MM.1S (cell line): ENCODE results near the gene PRKCB.

Experiments used
- DNase-seq: peaks from one replicate; pipeline ENCODE4 v3.0.0-alpha.2; 2015
- H2AFZ ChIP-seq: fragments of 300-600 bp; sonication (generic); 2 replicates; pipeline ENCODE4 v1.6.0; 2016; ENCODE audit warnings: antibody characterized with exemption, low read length
- H3F3A ChIP-seq: fragments of 300-600 bp; sonication (generic); 2 replicates; pipeline ENCODE4 v1.6.1; 2016; ENCODE audit warnings: mild to moderate bottlenecking, antibody characterized with exemption, low read length, moderate library complexity, mixed read lengths; ENCODE audit not compliant: insufficient read depth
- H3K27ac ChIP-seq: fragments of 300-600 bp; sonication (generic); 2 replicates; pipeline ENCODE4 v1.5.1; 2016; ENCODE audit warnings: mild to moderate bottlenecking, low read length
- H3K27me3 ChIP-seq: fragments of 300-600 bp; sonication (generic); replicated peaks from 2 replicates; pipeline ENCODE4 v1.6.0; 2016; ENCODE audit warnings: low read length; ENCODE audit not compliant: insufficient read depth
- H3K36me3 ChIP-seq: fragments of 300-600 bp; sonication (generic); replicated peaks from 2 replicates; pipeline ENCODE4 v1.6.1; 2016; ENCODE audit warnings: mild to moderate bottlenecking, low read length, mixed read lengths; ENCODE audit not compliant: insufficient read depth
- H3K4me1 ChIP-seq: fragments of 300-600 bp; sonication (generic); 2 replicates; pipeline ENCODE4 v1.6.1; 2016; ENCODE audit warnings: low read length, mixed read lengths
- H3K4me2 ChIP-seq: fragments of 300-600 bp; sonication (generic); 2 replicates; pipeline ENCODE4 v1.6.0; 2016; ENCODE audit warnings: low read depth, low read length
- H3K4me3 ChIP-seq: fragments of 300-600 bp; sonication (generic); 2 replicates; pipeline ENCODE4 v1.5.1; 2016; ENCODE audit warnings: low read length, mixed read lengths
- H3K79me2 ChIP-seq: fragments of 300-600 bp; sonication (generic); 2 replicates; pipeline ENCODE4 v1.6.1; 2016; ENCODE audit warnings: mixed run types, low read length, mixed read lengths
- H3K9ac ChIP-seq: fragments of 300-600 bp; sonication (generic); 2 replicates; pipeline ENCODE4 v1.6.1; 2016; ENCODE audit warnings: low read length, mixed read lengths
- H3K9me2 ChIP-seq: fragments of 300-600 bp; sonication (generic); replicated peaks from 2 replicates; pipeline ENCODE4 v1.6.1; 2016; ENCODE audit warnings: mild to moderate bottlenecking, low read length, mixed read lengths; ENCODE audit not compliant: insufficient read depth
- H3K9me3 ChIP-seq: fragments of 300-600 bp; sonication (generic); replicated peaks from 2 replicates; pipeline ENCODE4 v1.6.1; 2016; ENCODE audit warnings: mild to moderate bottlenecking, low read length, mixed read lengths; ENCODE audit not compliant: insufficient read depth
- H4K20me1 ChIP-seq: fragments of 300-600 bp; sonication (generic); 2 replicates; pipeline ENCODE4 v1.6.1; 2016; ENCODE audit warnings: mild to moderate bottlenecking, low read length, moderate library complexity, mixed read lengths; ENCODE audit not compliant: insufficient read depth
- EZH2 ChIP-seq: fragments of 300-600 bp; sonication (generic); optimal IDR thresholded peaks from 2 replicates; pipeline ENCODE3; 2017; ENCODE audit warnings: low read depth, mild to moderate bottlenecking, antibody characterized with exemption, low read length, mixed read lengths
- EZH2phosphoT487 ChIP-seq: fragments of 300-600 bp; sonication (generic); IDR thresholded peaks from 2 replicates; pipeline ENCODE4 v1.6.1; 2018; ENCODE audit warnings: antibody characterized with exemption, low read length
- TF ChIP-seq, protein P1 (sequence below): fragments of 300-600 bp; sonication (generic); IDR thresholded peaks from 2 replicates; pipeline ENCODE4 v1.5.1; 2016; ENCODE audit warnings: antibody characterized with exemption, low read length, mixed read lengths

PRKCB gene

DNA sequence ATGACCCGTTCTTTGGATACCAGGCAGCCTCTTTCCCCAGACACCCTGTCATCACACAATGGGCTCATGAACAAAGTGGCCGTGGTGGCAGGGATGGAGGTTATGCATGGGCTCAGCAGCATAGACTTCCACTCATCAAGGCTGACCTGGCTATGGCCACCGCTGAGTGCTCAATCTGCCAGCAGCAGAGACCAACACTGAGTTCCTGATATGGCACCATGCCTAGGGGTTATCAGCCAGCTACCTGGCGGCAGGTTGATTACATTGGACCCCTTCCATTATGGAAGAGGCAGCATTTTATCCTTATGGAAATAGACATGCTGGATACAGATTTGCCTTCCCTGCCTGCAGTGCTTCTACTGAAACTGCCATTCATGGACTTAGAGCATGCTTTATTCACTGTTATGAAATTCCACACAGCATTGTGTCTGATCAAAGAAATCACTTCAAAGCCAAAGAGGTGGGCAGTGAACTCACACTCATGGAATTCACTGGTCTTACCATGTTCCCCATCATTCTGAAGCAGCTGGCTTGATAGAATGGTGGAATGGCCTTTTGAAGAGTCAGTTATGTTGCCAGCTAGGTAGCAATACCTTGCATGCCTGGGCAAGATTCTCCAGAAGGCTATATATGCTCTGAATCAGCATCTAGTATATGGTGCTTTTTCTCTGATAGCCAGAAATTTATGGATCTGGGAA lies 160.6 kb downstream of the PRKCB start:
- H3K79me2 ChIP-seq, result no peaks in the 10 kb centered on the region
- no peaks in the 10 kb centered on the region for H3K4me1 ChIP-seq
- no peak overlapping the region for H2AFZ ChIP-seq
- H3F3A ChIP-seq, result no peaks in the 10 kb centered on the region
- no peaks in the 10 kb centered on the region for H3K27me3 ChIP-seq
- H3K9me3 ChIP-seq, result no peaks in the 10 kb centered on the region
- no peak for TF ChIP-seq EZH2
- no peak for TF ChIP-seq EZH2phosphoT487
- H3K9me2 ChIP-seq, result no peaks in the 10 kb centered on the region
- no peaks in the 10 kb centered on the region for H3K36me3 ChIP-seq
- no peaks in the 10 kb centered on the region for H4K20me1 ChIP-seq
- no peak overlapping the region for H3K9ac ChIP-seq
- no peak for DNase-seq
- no peak overlapping the region for H3K4me2 ChIP-seq
- no peak overlapping the region for H3K27ac ChIP-seq
- H3K4me3 ChIP-seq, result no peak overlapping the region

DNA sequence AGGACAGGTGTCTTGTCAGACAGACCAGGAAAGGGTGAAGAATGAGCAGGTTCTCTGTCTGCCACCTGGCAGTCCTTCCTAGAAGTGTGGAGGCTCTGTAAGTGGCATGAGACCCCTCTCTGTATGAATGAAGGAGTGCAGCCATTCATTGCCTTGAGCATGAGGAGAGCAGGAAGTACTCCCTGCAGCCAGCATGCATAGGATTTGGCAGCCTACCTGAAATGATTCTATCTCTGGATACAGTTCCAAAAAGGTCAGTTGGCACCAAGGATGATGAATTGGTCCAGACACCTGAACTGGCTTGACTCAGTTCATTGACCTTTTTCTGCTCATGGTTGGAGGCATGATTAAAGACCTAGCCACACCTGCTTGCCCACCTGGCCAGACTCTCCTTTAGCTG lies 163.0 kb downstream of the PRKCB start:
- no peak overlapping the region for H3K9ac ChIP-seq
- no peaks in the 10 kb centered on the region for H3K27me3 ChIP-seq
- no peaks in the 10 kb centered on the region for H4K20me1 ChIP-seq
- H3K4me2 ChIP-seq, result no peak overlapping the region
- no peaks in the 10 kb centered on the region for H3F3A ChIP-seq
- TF ChIP-seq, protein P1, sequence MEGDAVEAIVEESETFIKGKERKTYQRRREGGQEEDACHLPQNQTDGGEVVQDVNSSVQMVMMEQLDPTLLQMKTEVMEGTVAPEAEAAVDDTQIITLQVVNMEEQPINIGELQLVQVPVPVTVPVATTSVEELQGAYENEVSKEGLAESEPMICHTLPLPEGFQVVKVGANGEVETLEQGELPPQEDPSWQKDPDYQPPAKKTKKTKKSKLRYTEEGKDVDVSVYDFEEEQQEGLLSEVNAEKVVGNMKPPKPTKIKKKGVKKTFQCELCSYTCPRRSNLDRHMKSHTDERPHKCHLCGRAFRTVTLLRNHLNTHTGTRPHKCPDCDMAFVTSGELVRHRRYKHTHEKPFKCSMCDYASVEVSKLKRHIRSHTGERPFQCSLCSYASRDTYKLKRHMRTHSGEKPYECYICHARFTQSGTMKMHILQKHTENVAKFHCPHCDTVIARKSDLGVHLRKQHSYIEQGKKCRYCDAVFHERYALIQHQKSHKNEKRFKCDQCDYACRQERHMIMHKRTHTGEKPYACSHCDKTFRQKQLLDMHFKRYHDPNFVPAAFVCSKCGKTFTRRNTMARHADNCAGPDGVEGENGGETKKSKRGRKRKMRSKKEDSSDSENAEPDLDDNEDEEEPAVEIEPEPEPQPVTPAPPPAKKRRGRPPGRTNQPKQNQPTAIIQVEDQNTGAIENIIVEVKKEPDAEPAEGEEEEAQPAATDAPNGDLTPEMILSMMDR, result no peak
- TF ChIP-seq EZH2 (no peak), EZH2phosphoT487 (no peak)
- no peaks in the 10 kb centered on the region for H3K9me3 ChIP-seq
- H2AFZ ChIP-seq, result no peak overlapping the region
- no peaks in the 10 kb centered on the region for H3K79me2 ChIP-seq
- DNase-seq, result no peak
- H3K4me3 ChIP-seq, result no peak overlapping the region
- no peaks in the 10 kb centered on the region for H3K4me1 ChIP-seq
- H3K9me2 ChIP-seq, result no peaks in the 10 kb centered on the region
- H3K36me3 ChIP-seq, result no peaks in the 10 kb centered on the region
- no peak overlapping the region for H3K27ac ChIP-seq

DNA sequence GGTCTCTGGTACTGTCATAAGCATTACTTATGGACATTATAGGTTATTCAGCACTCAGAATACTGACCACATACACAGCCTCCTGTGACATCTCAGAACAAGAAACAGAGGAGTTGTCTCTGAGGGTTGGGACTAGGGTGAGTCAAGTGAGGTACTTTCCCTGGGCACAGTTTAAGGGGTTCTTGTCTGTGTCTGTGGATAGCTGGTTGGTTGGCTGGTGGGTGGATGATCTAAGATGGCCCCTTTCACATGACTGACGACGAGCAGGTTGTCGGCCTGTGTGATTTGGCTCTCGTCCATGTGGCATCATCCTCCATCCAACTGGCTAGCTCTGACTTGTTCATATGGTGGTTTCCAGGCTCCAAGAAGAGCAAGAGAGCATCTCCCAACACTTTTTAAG lies 163.9 kb downstream of the PRKCB start:
- DNase-seq, result no peak
- H4K20me1 ChIP-seq, result no peaks in the 10 kb centered on the region
- no peak overlapping the region for H3K4me2 ChIP-seq
- no peaks in the 10 kb centered on the region for H3F3A ChIP-seq
- no peaks in the 10 kb centered on the region for H3K4me1 ChIP-seq
- no peaks in the 10 kb centered on the region for H3K27me3 ChIP-seq
- H3K9ac ChIP-seq, result no peak overlapping the region
- no peaks in the 10 kb centered on the region for H3K9me3 ChIP-seq
- H3K9me2 ChIP-seq, result no peaks in the 10 kb centered on the region
- H3K79me2 ChIP-seq, result no peaks in the 10 kb centered on the region
- H2AFZ ChIP-seq, result no peak overlapping the region
- no peak overlapping the region for H3K27ac ChIP-seq
- H3K4me3 ChIP-seq, result no peak overlapping the region
- H3K36me3 ChIP-seq, result no peaks in the 10 kb centered on the region
- no peak for TF ChIP-seq EZH2
- TF ChIP-seq, protein P1, result no peak
- no peak for TF ChIP-seq EZH2phosphoT487

DNA sequence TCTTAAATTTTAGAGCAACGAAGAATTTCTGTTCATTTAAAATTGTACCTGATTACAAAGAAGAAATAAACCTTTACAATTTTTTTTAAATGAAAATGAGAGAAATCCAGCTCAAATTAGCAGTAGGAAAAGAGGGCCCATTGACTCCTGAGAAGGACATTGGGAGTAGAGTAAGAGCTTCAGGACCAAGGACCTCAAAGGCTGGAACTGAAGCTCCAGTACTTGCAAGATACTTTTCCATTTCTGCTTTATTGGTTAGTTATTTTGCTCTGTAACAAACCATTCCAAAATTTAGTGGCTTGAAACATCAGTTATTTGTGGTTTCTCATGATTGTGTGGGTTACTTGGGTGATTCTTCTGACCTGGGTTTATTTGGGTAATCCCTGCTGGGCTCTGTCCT lies 165.9 kb downstream of the PRKCB start:
- no peak overlapping the region for H3K9ac ChIP-seq
- H3K79me2 ChIP-seq, result no peaks in the 10 kb centered on the region
- H3K9me2 ChIP-seq, result no peaks in the 10 kb centered on the region

More for the DNA sequence above, 165.9 kb downstream of the PRKCB start:
- no peaks in the 10 kb centered on the region for H3K9me3 ChIP-seq
- no peak overlapping the region for H3K4me3 ChIP-seq
- no peaks in the 10 kb centered on the region for H3K4me1 ChIP-seq
- H3K36me3 ChIP-seq, result no peaks in the 10 kb centered on the region
- no peaks in the 10 kb centered on the region for H3F3A ChIP-seq
- DNase-seq, result no peak
- H3K4me2 ChIP-seq, result no peak overlapping the region
- H3K27me3 ChIP-seq, result no peaks in the 10 kb centered on the region
- H4K20me1 ChIP-seq, result no peaks in the 10 kb centered on the region
- no peak overlapping the region for H2AFZ ChIP-seq
- no peak for TF ChIP-seq EZH2
- TF ChIP-seq EZH2phosphoT487, result no peak
- TF ChIP-seq, protein P1, result no peak
- H3K27ac ChIP-seq, result no peak overlapping the region
